Uterus (tissue), 4 donors: ENCODE results near the gene FMNL2. TPM values are rescaled to one million over a fixed set of nuclear protein-coding genes. Genes with fewer than 3 reads are reported as not detected.

Experiments used
- DNase-seq, 2 donors: peaks; one replicate each; pipeline ENCODE4 v3.0.0-alpha.2; 2019 to 2020
- H3K27ac ChIP-seq, 2 donors: fragments of 200-600 bp; sonication (generic); 1 replicate in 1 of 2; 2 replicates in 1 of 2; pipeline ENCODE4 v1.5.1; 2016 to 2018
- H3K27me3 ChIP-seq, 2 donors: fragments of 200-600 bp; sonication (generic); one replicate each; pipeline ENCODE4 v1.5.1; 2018 to 2019; ENCODE audit warnings: control low read depth in 1 of 2
- H3K36me3 ChIP-seq, 2 donors: fragments of 200-600 bp; sonication (generic); one replicate each; pipeline ENCODE4 v1.5.1; 2019; ENCODE audit warnings: control low read depth in 1 of 2
- H3K4me1 ChIP-seq, 2 donors: fragments of 200-600 bp; sonication (generic); one replicate each; pipeline ENCODE4 v1.5.1; 2018 to 2019; ENCODE audit warnings: control low read depth in 1 of 2
- H3K4me3 ChIP-seq, 2 donors: fragments of 200-600 bp; sonication (generic); 1 replicate in 1 of 2; 2 replicates in 1 of 2; pipeline ENCODE4 v1.5.1; 2018 to 2019; ENCODE audit warnings: mild to moderate bottlenecking in 1 of 2
- H3K9me3 ChIP-seq, 2 donors: fragments of 200-600 bp; sonication (generic); one replicate each; pipeline ENCODE4 v1.5.1; 2019; ENCODE audit warnings: control low read depth in 1 of 2
- CTCF ChIP-seq, 4 experiments: fragments of 200-600 bp in 2 of 4; fragments of 450-650 bp in 2 of 4; sonication (generic) in 2 of 4; IDR thresholded peaks; one replicate each; pipeline ENCODE4 v1.5.1; 2016 to 2019; ENCODE audit warnings: antibody characterized with exemption in 4 of 4, mild to moderate bottlenecking in 2 of 4, moderate library complexity in 1 of 4
- POLR2A ChIP-seq, 2 donors: fragments of 450-650 bp; IDR thresholded peaks; one replicate each; pipeline ENCODE4 v1.6.1; 2016; ENCODE audit warnings: antibody characterized with exemption in 2 of 2, mild to moderate bottlenecking in 1 of 2, moderate library complexity in 1 of 2
- intact Hi-C: fragments of 100-400 bp; cut with DNase I; formaldehyde crosslinking; loops from one replicate; pipeline ENCODE4 v1.15.1; 2023; ENCODE audit warnings: low total_unique reads
- total RNA-seq, 4 donors: library from RNA; depleted of rRNA in 3 of 4; stranded (reverse); fragments of >200 nt in 3 of 4; gene quantifications; one replicate each; pipeline versions ENCODE4 v1.1.0 to v1.2.4, GENCODE V29; 2014 to 2023
- donor health status: DM: yes; HTN: yes; CAD: no.

Gene FMNL2
- total RNA-seq, 4 donors from 2014 or later = 10.0 to 66.9 (median 33.4) TPM

- DNase-seq = no peak
- Histone ChIP-seq H3K9me3 (no peaks in the 10 kb centered on the region), H3K36me3 (no peaks in the 10 kb centered on the region), H3K4me3 (no peak overlapping the region), H3K27me3 (no peaks in the 10 kb centered on the region), H3K27ac (peak overlapping the region in 1 of 2 donors; percentile 5), H3K4me1 (peaks cover 0 to 3% of the 10 kb centered on the region in 2 donors)
- TF ChIP-seq CTCF (IDR thresholded peaks at IDR 0.05) (no peak), POLR2A (IDR thresholded peaks at IDR 0.05) (no peak)
- intact Hi-C loops = no loop called here
Observed at GRCh38 chr2:152432765-152433164, 97.8 kb downstream of the FMNL2 start.

GRCh38 chr2:152433289-152433688, 98.3 kb downstream of the FMNL2 start:
- no peaks in the 10 kb centered on the region for H3K9me3 ChIP-seq
- intact Hi-C loops = no loop called here
- H3K4me3 ChIP-seq = no peak overlapping the region
- no peaks in the 10 kb centered on the region for H3K36me3 ChIP-seq
- no peak for DNase-seq
- TF ChIP-seq CTCF (IDR thresholded peaks at IDR 0.05) = no peak
- H3K27me3 ChIP-seq = no peaks in the 10 kb centered on the region
- H3K27ac ChIP-seq = peak overlapping the region in 1 of 2 donors; percentile 5
- peaks cover 0 to 3% of the 10 kb centered on the region in 2 donors for H3K4me1 ChIP-seq

GRCh38 chr2:152433791-152434190, 98.8 kb downstream of the FMNL2 start:
- intact Hi-C loops = no loop called here
- no peaks in the 10 kb centered on the region for H3K36me3 ChIP-seq
- DNase-seq = no peak
- no peak overlapping the region for H3K4me3 ChIP-seq
- TF ChIP-seq POLR2A (IDR thresholded peaks at IDR 0.05) (no peak), CTCF (IDR thresholded peaks at IDR 0.05) (no peak)
- H3K27me3 ChIP-seq = no peaks in the 10 kb centered on the region
- H3K4me1 ChIP-seq = peaks cover 0 to 3% of the 10 kb centered on the region in 2 donors
- no peak overlapping the region for H3K27ac ChIP-seq
- H3K9me3 ChIP-seq = no peaks in the 10 kb centered on the region

- Histone ChIP-seq H3K36me3 (no peaks in the 10 kb centered on the region), H3K4me3 (no peak overlapping the region), H3K27ac (no peak overlapping the region), H3K4me1 (peaks cover 0 to 3% of the 10 kb centered on the region in 2 donors), H3K9me3 (no peaks in the 10 kb centered on the region), H3K27me3 (no peaks in the 10 kb centered on the region)
- DNase-seq = no peak
- intact Hi-C loops = no loop called here
- no peak for TF ChIP-seq CTCF (IDR thresholded peaks at IDR 0.05)
- TF ChIP-seq POLR2A (IDR thresholded peaks at IDR 0.05) = no peak
Observed at GRCh38 chr2:152434395-152435182, 99.6 kb downstream of the FMNL2 start.

- H3K4me3 ChIP-seq = no peak overlapping the region
- TF ChIP-seq CTCF (IDR thresholded peaks at IDR 0.05) = no peak
- no peak for DNase-seq
- no peaks in the 10 kb centered on the region for H3K36me3 ChIP-seq
- intact Hi-C loops = no loop called here
- no peaks in the 10 kb centered on the region for H3K9me3 ChIP-seq
- H3K27me3 ChIP-seq = no peaks in the 10 kb centered on the region
- H3K4me1 ChIP-seq = peaks cover 0 to 3% of the 10 kb centered on the region in 2 donors
- no peak overlapping the region for H3K27ac ChIP-seq
Observed at GRCh38 chr2:152436148-152436547, 101.2 kb downstream of the FMNL2 start.
